GM19043 (cell line): Measurements from ENCODE around the gene EFNB3.

Experiments
- ATAC-seq: cut with Tn5 transposase; IDR thresholded peaks from one replicate; pipeline ENCODE4 v1.9.1; 2021; ENCODE audit warnings: low read depth; ENCODE audit not compliant: unreplicated experiment

EFNB3 gene

GRCh38 chr17:7756968-7757367 is 52.0 kb downstream of the EFNB3 start:
- ATAC-seq, result no peak
